IMR-90 (cell line): Measurements from ENCODE around the gene KRT73. TPM values are rescaled to one million over a fixed set of nuclear protein-coding genes. Genes with fewer than 3 reads are reported as not detected.

Source experiments
- ATAC-seq: fragments of 200-7000 bp; cut with Tn5 transposase; 2 replicates; pipeline ENCODE4 v1.9.1; 2020; ENCODE audit warnings: low read depth, mild to moderate bottlenecking, moderate library complexity
- BruUV-seq: library from RNA; stranded (reverse); fragments of 400-500 nt; replicated peaks from 2 replicates; lab custom pipeline; 2021; lab: Mats Ljungman, UMichigan
- CTCF ChIA-PET: fragments of 300-600 bp; formaldehyde crosslinking; extraction: SDS; loops from one replicate; lab custom pipeline; 2021; ENCODE audit warnings: antibody characterized with exemption; lab: Yijun Ruan, JAX
- POLR2A ChIA-PET: fragments of 300-600 bp; sonication (Branson Sonifier 250); formaldehyde crosslinking; loops from one replicate; lab custom pipeline; 2022; ENCODE audit warnings: antibody characterized with exemption; ENCODE audit not compliant: unreplicated experiment; lab: Charles Lee
- DNase-seq: peaks from one replicate; pipeline ENCODE4 v3.0.0; 2013
- H2AFZ ChIP-seq: replicated peaks from 2 replicates; pipeline ENCODE3; 2013; ENCODE audit warnings: low read length, mild to moderate bottlenecking; ENCODE audit not compliant: poor library complexity
- H2AK5ac ChIP-seq: 2 replicates; pipeline ENCODE4 v1.6.1; 2013; ENCODE audit warnings: low read depth, low read length, inconsistent platforms
- H2AK9ac ChIP-seq: replicated peaks from 2 replicates; pipeline ENCODE3; 2013; ENCODE audit warnings: mild to moderate bottlenecking, low read depth, low read length, moderate library complexity; ENCODE audit not compliant: poor library complexity
- H2BK120ac ChIP-seq: 2 replicates; pipeline ENCODE4 v1.6.1; 2013; ENCODE audit warnings: low read depth, low read length, inconsistent platforms
- H2BK15ac ChIP-seq: 3 replicates; pipeline ENCODE4 v1.6.1; 2013; ENCODE audit warnings: low read depth, low read length, inconsistent platforms
- H2BK20ac ChIP-seq: 2 replicates; pipeline ENCODE4 v1.6.1; 2013; ENCODE audit warnings: low read depth, mild to moderate bottlenecking, inconsistent platforms, low read length, moderate library complexity
- H2BK5ac ChIP-seq: 2 replicates; pipeline ENCODE4 v1.6.1; 2013; ENCODE audit warnings: mild to moderate bottlenecking, low read depth, low read length, inconsistent platforms; ENCODE audit not compliant: poor library complexity, severe bottlenecking
- H3K14ac ChIP-seq: replicated peaks from 2 replicates; pipeline ENCODE4 v1.6.1; 2013; ENCODE audit warnings: low read depth, low read length, inconsistent platforms
- H3K18ac ChIP-seq: 2 replicates; pipeline ENCODE4 v1.6.1; 2013; ENCODE audit warnings: low read depth, low read length, control low read depth
- H3K23ac ChIP-seq: 2 replicates; pipeline ENCODE4 v1.6.1; 2013; ENCODE audit warnings: low read depth, low read length, inconsistent platforms
- H3K27ac ChIP-seq: 2 replicates; pipeline ENCODE4 v1.5.1; 2013; ENCODE audit warnings: mild to moderate bottlenecking, control low read depth, low read length; ENCODE audit not compliant: insufficient read depth
- H3K27me3 ChIP-seq: 2 replicates; pipeline ENCODE4 v1.6.1; 2013; ENCODE audit warnings: low read length; ENCODE audit not compliant: control insufficient read depth, insufficient read depth
- H3K36me3 ChIP-seq: 2 replicates; pipeline ENCODE4 v1.6.1; 2013; ENCODE audit warnings: low read length, mixed read lengths; ENCODE audit not compliant: control insufficient read depth, insufficient read depth
- H3K4ac ChIP-seq: 2 replicates; pipeline ENCODE4 v1.6.1; 2013; ENCODE audit warnings: low read depth, low read length, inconsistent platforms
- H3K4me1 ChIP-seq: 2 replicates; pipeline ENCODE4 v1.6.1; 2013; ENCODE audit warnings: low read length, mixed read lengths; ENCODE audit not compliant: control insufficient read depth, insufficient read depth
- H3K4me2 ChIP-seq: 2 replicates; pipeline ENCODE4 v1.6.1; 2013; ENCODE audit warnings: low read depth, mild to moderate bottlenecking, control low read depth, low read length, moderate library complexity
- H3K4me3 ChIP-seq: 2 replicates; pipeline ENCODE4 v1.5.1; 2013; ENCODE audit warnings: low read depth, mild to moderate bottlenecking, control low read depth, low read length, moderate library complexity; ENCODE audit not compliant: insufficient read depth
- H3K56ac ChIP-seq: 2 replicates; pipeline ENCODE4 v1.6.1; 2013; ENCODE audit warnings: low read length, inconsistent platforms; ENCODE audit not compliant: insufficient read depth; ENCODE audit errors: extremely low read depth
- H3K79me1 ChIP-seq, 2 experiments: 2 replicates each; pipeline ENCODE4 v1.6.1; 2013; ENCODE audit warnings: low read length in 2 of 2, inconsistent platforms in 1 of 2, low read depth in 1 of 2
- H3K9ac ChIP-seq: 2 replicates; pipeline ENCODE4 v1.6.1; 2013; ENCODE audit warnings: low read depth, low read length, control low read depth
- H3K9me1 ChIP-seq: 2 replicates; pipeline ENCODE4 v1.6.1; 2013; ENCODE audit warnings: low read length, inconsistent platforms; ENCODE audit not compliant: insufficient read depth
- H3K9me3 ChIP-seq: 2 replicates; pipeline ENCODE4 v1.6.1; 2013; ENCODE audit warnings: low read length; ENCODE audit not compliant: control insufficient read depth, insufficient read depth
- H4K20me1 ChIP-seq: 2 replicates; pipeline ENCODE4 v1.6.1; 2013; ENCODE audit warnings: low read length, inconsistent platforms; ENCODE audit not compliant: insufficient read depth
- H4K5ac ChIP-seq: 2 replicates; pipeline ENCODE4 v1.6.1; 2013; ENCODE audit warnings: mild to moderate bottlenecking, low read depth, low read length, control low read depth
- H4K8ac ChIP-seq, 2 experiments: 2 replicates each; pipeline ENCODE4 v1.6.1; 2013; ENCODE audit warnings: low read depth in 2 of 2, low read length in 2 of 2, control low read depth in 1 of 2, inconsistent platforms in 1 of 2
- H4K91ac ChIP-seq: 2 replicates; pipeline ENCODE4 v1.6.1; 2013; ENCODE audit warnings: low read depth, low read length, inconsistent platforms; ENCODE audit not compliant: insufficient read depth
- BHLHE40 ChIP-seq: fragments of 150-350 bp; IDR thresholded peaks from 2 replicates; pipeline ENCODE4 v1.6.1; 2016; ENCODE audit warnings: mild to moderate bottlenecking, low read depth, low read length
- MAZ ChIP-seq: IDR thresholded peaks from 2 replicates; pipeline ENCODE4 v1.6.1; 2012; ENCODE audit warnings: low read depth, mild to moderate bottlenecking, low read length, improper control_type of control experiment, moderate library complexity, borderline replicate concordance
- MXI1 ChIP-seq: IDR thresholded peaks from 2 replicates; pipeline ENCODE4 v1.6.1; 2012; ENCODE audit warnings: low read depth, mild to moderate bottlenecking, low read length, moderate library complexity, borderline replicate concordance
- NFE2L2 ChIP-seq: fragments of 150-350 bp; IDR thresholded peaks from 2 replicates; pipeline ENCODE4 v1.6.1; 2016; ENCODE audit warnings: low read depth, mild to moderate bottlenecking, low read length
- SMC3 ChIP-seq: fragments of 150-350 bp; IDR thresholded peaks from 2 replicates; pipeline ENCODE4 v1.6.1; 2016; ENCODE audit warnings: low read depth, mild to moderate bottlenecking, antibody characterized with exemption, low read length, moderate library complexity
- WGBS, 2 experiments: methylation state at CpG; one replicate each; pipeline versions ENCODE4 v1.1.5 to v1.1.7; 2013; ENCODE audit warnings: missing lambda C conversion rate in 2 of 2; ENCODE audit not compliant: insufficient read length in 1 of 2; ENCODE audit errors: extremely low coverage in 2 of 2; 5-methylcytosine and 5-hydroxymethylcytosine counted together
- dilution Hi-C: fragments of 300-500 bp; cut with HindIII; formaldehyde crosslinking; loops from one replicate; pipeline ENCODE4 v1.14.3; 2018; ENCODE audit warnings: low sequenced_read_pairs; ENCODE audit not compliant: unreplicated experiment
- in situ Hi-C: fragments of 300-500 bp; cut with MboI; formaldehyde crosslinking; loops from 3 replicates; pipeline ENCODE4 v1.14.3; 2019; ENCODE audit warnings: low sequenced_read_pairs, inconsistent platforms, mixed read lengths
- intact Hi-C: fragments of 100-400 bp; cut with micrococcal nuclease; formaldehyde crosslinking; loops from 2 replicates; pipeline ENCODE4 v1.10.0; 2022
- polyA plus RNA-seq, 3 experiments: library from polyadenylated mRNA; depleted of rRNA; stranded (reverse); fragments of >200 nt; gene quantifications; 2 replicates each; pipeline ENCODE4 v1.2.3, GENCODE V29; 2012; ENCODE audit warnings: low replicate concordance in 1 of 3
- total RNA-seq: library from RNA; depleted of rRNA; stranded (reverse); fragments of >200 nt; gene quantifications from 2 replicates; pipeline ENCODE4 v1.2.3, GENCODE V29; 2012
- TF ChIP-seq, protein P1 (sequence below): conservative IDR thresholded peaks from 2 replicates; pipeline ENCODE4 v1.5.1; 2012; ENCODE audit warnings: mild to moderate bottlenecking, low read depth, low read length, improper control_type of control experiment
- TF ChIP-seq, protein P2 (sequence below): fragments of 150-350 bp; IDR thresholded peaks from 2 replicates; pipeline ENCODE4 v1.6.1; 2016; ENCODE audit warnings: low read depth, mild to moderate bottlenecking, low read length, moderate library complexity, borderline replicate concordance

KRT73 gene
- total and polyA plus RNA-seq, 2 of the 4 experiments (the other 2 are of a cell fraction), result not detected

DNA sequence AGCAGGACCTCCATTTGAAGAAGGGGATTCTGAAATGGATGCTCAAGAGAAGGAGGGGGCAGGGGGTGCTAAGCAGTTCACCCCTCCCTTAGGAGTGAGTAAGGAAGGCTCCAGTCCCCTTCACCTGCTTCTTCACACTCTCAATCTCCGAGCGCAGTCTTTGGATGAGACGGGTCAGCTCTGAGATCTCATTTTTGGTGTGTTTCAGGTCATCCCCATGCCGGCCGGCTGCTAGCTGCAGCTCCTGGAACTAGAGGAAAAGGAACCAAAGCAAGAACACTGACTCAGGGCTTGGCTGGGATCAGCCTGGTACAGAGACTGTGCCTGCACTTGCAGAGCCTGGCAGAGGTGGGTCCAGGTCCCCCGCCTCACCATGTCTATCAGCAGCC lies 7.3 kb downstream of the KRT73 start:
- no peaks in the 10 kb centered on the region for H4K20me1 ChIP-seq
- no peaks in the 10 kb centered on the region for H3K9me1 ChIP-seq
- BruUV-seq, result no TSS peak
- H4K91ac ChIP-seq, result no peak overlapping the region
- in situ Hi-C loops (no loop called here), dilution Hi-C loops (no loop called here), intact Hi-C loops (no loop called here)
- no peak overlapping the region for H2BK5ac ChIP-seq
- H2AK9ac ChIP-seq, result no peak overlapping the region
- 72% methylated on average over 4 of the region's 6 CpGs; no CpG with 5 or more reads in 1 of the 2 experiments for WGBS, 2 experiments
- no peaks in the 10 kb centered on the region for H3K9me3 ChIP-seq
- H2AFZ ChIP-seq, result no peak overlapping the region
- H3K36me3 ChIP-seq, result no peaks in the 10 kb centered on the region
- H3K4ac ChIP-seq, result no peak overlapping the region
- H3K27ac ChIP-seq, result no peak overlapping the region
- H2BK20ac ChIP-seq, result no peak overlapping the region
- no peaks in the 10 kb centered on the region for H3K79me1 ChIP-seq
- no peak overlapping the region for H3K18ac ChIP-seq
- H3K14ac ChIP-seq, result no peak overlapping the region
- H4K5ac ChIP-seq, result no peak overlapping the region
- no peak overlapping the region for H3K23ac ChIP-seq
- DNase-seq (no peak), ATAC-seq (no peak)
- no peak overlapping the region for H2BK15ac ChIP-seq
- H3K4me2 ChIP-seq, result no peak overlapping the region
- H3K56ac ChIP-seq, result no peak overlapping the region
- TF ChIP-seq, protein P1, sequence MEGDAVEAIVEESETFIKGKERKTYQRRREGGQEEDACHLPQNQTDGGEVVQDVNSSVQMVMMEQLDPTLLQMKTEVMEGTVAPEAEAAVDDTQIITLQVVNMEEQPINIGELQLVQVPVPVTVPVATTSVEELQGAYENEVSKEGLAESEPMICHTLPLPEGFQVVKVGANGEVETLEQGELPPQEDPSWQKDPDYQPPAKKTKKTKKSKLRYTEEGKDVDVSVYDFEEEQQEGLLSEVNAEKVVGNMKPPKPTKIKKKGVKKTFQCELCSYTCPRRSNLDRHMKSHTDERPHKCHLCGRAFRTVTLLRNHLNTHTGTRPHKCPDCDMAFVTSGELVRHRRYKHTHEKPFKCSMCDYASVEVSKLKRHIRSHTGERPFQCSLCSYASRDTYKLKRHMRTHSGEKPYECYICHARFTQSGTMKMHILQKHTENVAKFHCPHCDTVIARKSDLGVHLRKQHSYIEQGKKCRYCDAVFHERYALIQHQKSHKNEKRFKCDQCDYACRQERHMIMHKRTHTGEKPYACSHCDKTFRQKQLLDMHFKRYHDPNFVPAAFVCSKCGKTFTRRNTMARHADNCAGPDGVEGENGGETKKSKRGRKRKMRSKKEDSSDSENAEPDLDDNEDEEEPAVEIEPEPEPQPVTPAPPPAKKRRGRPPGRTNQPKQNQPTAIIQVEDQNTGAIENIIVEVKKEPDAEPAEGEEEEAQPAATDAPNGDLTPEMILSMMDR, result no peak
- no peak for TF ChIP-seq BHLHE40
- TF ChIP-seq NFE2L2, result no peak
- TF ChIP-seq, protein P2, sequence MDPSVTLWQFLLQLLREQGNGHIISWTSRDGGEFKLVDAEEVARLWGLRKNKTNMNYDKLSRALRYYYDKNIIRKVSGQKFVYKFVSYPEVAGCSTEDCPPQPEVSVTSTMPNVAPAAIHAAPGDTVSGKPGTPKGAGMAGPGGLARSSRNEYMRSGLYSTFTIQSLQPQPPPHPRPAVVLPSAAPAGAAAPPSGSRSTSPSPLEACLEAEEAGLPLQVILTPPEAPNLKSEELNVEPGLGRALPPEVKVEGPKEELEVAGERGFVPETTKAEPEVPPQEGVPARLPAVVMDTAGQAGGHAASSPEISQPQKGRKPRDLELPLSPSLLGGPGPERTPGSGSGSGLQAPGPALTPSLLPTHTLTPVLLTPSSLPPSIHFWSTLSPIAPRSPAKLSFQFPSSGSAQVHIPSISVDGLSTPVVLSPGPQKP, result no peak
- no peak for TF ChIP-seq MAZ
- TF ChIP-seq MXI1, result no peak
- TF ChIP-seq SMC3, result no peak
- H3K9ac ChIP-seq, result no peak overlapping the region
- no peak overlapping the region for H2BK120ac ChIP-seq
- no peak overlapping the region for H4K8ac ChIP-seq
- ChIA-PET CTCF (no interaction called here), POLR2A (interaction anchor here (0.5 kb wide), 1 partner anchor 520 kb away, joined by 3 read pairs; no protein-coding TSS in a partner anchor)
- peaks cover 37% of the 10 kb centered on the region for H3K27me3 ChIP-seq
- H3K4me1 ChIP-seq, result no peaks in the 10 kb centered on the region
- no peak overlapping the region for H2AK5ac ChIP-seq
- no peak overlapping the region for H3K4me3 ChIP-seq
